GM21528 (cell line): ENCODE results near the gene METAP1D.
"Not testable (repeated sequence)": the region's sequence is repeated elsewhere in the genome, so short reads cannot be mapped to it uniquely, and the experiment has no call there.

Experiments
- ATAC-seq: cut with Tn5 transposase; IDR thresholded peaks from one replicate; pipeline ENCODE4 v1.9.1; 2021; ENCODE audit warnings: mild to moderate bottlenecking, moderate library complexity; ENCODE audit not compliant: unreplicated experiment, low FRiP score

The METAP1D gene

GRCh38 chr2:172047566-172048507 lies 48.1 kb downstream of the METAP1D start:
- no peak for ATAC-seq

- ATAC-seq = no peak
Measured at GRCh38 chr2:172048508-172049503, 49.1 kb downstream of the METAP1D start.

- ATAC-seq = no peak
Measured at GRCh38 chr2:172049567-172050120, 49.9 kb downstream of the METAP1D start.

GRCh38 chr2:172050479-172051125 lies 50.8 kb downstream of the METAP1D start:
- no peak for ATAC-seq

GRCh38 chr2:172052000-172052983 lies 52.5 kb downstream of the METAP1D start:
- ATAC-seq = no peak

- ATAC-seq = no peak
Measured at GRCh38 chr2:172053486-172053885, 53.7 kb downstream of the METAP1D start.

GRCh38 chr2:172056293-172056692 lies 56.5 kb downstream of the METAP1D start:
- no peak for ATAC-seq

- ATAC-seq = no peak
Measured at GRCh38 chr2:172058660-172059059, 58.9 kb downstream of the METAP1D start.

- ATAC-seq = not testable (repeated sequence)
Measured at GRCh38 chr2:172060118-172060517, 60.4 kb downstream of the METAP1D start.

GRCh38 chr2:172062402-172063004 lies 62.8 kb downstream of the METAP1D start:
- ATAC-seq = no peak

- no peak for ATAC-seq
Measured at GRCh38 chr2:172063446-172063845, 63.7 kb downstream of the METAP1D start.

- ATAC-seq = no peak
Measured at GRCh38 chr2:172065111-172065510, 65.4 kb downstream of the METAP1D start.

- ATAC-seq = no peak
Measured at GRCh38 chr2:172066394-172066886, 66.7 kb downstream of the METAP1D start.

- not testable (repeated sequence) for ATAC-seq
Measured at GRCh38 chr2:172067905-172068304, 68.2 kb downstream of the METAP1D start.

- ATAC-seq = no peak
Measured at GRCh38 chr2:172070936-172071335, 71.2 kb downstream of the METAP1D start.

- ATAC-seq = no peak
Measured at GRCh38 chr2:172072303-172072702, 72.5 kb downstream of the METAP1D start.

- no peak for ATAC-seq
Measured at GRCh38 chr2:172072706-172073105, 73.0 kb downstream of the METAP1D start.

- ATAC-seq = no peak
Measured at GRCh38 chr2:172073518-172073917, 73.8 kb downstream of the METAP1D start.
